T1000 (cell line): ENCODE measurements around the gene NHP2.

Experiments
- DNase-seq: peaks from one replicate; lab custom pipeline; 2025; ENCODE audit warnings: mixed read lengths; lab: John Stamatoyannopoulos, UW

The NHP2 gene

DNA sequence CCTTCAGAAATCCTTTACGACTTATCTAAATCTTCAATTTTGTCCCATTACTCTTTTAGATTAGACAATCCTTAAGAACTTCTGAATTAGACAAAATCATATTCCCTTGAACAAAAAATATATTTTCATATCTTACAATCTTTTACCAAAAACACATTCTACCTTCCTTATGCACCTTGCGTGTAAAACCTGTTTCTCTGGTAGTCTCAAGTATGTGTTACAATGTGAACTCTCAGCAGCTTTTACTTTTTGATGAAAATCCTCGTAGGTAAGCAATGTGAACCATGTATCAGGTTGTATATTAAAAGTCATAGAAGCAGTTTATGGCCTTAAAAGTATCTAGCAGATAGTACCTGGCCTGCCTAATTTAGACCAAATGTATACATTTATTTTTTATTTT, 20.8 kb upstream of the NHP2 start:
- DNase-seq = no peak

DNA sequence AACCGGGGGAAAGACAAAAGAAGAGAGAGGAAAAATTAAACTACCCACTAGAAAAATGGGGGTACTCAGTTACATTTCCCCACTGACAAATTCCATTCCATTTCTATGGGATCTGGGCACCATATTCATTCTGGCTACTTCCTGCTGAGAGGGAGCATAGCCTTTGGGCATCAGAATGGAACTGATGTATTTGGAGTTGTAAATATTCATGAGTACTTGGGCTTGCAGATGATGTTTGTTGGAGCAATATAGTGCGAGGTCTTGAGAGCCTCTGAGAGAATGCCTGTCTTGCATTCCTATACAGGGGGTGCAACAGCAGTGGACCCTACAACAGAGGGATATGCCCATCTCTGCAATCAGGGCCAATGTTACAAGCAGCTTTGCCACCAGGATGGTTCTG, 16.8 kb upstream of the NHP2 start:
- DNase-seq = no peak

DNA sequence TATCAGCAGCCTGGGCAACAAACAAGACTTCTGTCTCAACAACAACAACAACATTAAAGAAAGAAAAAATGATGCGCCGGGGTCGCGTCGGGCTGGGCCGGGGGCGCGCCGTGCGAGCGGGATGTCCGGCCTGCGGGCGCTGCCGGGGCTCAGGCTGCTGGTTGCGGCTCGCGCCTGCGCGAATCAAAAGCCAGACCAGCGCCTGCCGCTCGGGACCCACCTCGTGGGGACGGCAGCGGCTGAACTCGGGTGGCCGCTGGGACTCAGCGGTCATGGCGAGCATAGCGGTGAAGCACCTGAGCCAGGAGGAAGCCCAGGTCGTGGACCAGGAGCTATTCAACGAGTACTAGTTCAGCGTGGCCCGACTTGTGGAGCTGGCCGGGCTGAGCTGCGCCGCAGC, 11.9 kb upstream of the NHP2 start:
- no peak for DNase-seq

DNA sequence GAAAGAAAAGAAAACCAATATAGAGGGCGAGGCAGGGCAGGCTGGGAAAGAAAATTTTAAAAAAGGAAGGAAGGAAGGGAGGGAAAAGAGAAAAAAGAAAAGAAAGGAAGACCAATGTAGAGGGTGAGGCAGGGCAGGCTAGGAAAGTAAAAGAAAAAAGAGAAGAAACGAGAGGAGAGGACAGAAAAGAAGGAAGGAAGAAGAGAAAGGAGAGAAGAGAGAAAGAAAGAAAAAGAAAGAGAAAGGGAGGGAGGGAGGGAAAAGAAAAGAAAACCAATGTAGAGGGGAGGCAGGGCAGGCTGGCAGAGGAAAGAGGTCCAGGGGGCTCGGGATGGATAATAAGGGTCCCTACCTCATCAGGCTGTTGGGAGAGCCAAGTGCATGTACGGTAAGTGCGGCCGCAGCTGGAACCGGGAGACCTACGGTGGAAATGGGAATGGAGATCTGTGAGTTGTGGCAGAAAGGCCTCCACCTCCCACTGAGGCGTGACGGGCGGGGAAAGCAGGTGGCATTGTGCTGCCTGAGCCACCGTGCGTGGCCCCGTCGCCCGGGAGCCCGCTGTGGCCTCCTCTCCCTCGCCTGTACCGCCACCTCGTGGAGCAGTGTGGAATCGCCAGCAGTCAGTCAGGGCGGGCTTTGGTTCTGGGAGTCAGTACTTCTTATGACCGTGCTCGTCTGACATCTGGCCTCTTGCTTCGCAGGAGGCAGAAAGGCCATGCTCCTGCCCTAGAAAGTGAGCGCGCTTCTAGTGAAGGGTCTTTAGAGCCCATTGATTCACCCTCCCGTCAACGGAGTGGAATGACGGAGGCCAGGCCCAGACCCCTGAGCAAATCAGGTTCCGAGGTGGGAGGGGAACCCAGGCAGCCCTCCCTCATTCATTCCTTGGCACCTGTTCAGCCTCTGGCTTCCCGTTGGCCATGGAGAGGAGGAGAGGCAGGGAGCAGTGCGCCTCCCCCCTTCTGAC, 10.4 kb upstream of the NHP2 start:
- DNase-seq = peak; percentile 74

DNA sequence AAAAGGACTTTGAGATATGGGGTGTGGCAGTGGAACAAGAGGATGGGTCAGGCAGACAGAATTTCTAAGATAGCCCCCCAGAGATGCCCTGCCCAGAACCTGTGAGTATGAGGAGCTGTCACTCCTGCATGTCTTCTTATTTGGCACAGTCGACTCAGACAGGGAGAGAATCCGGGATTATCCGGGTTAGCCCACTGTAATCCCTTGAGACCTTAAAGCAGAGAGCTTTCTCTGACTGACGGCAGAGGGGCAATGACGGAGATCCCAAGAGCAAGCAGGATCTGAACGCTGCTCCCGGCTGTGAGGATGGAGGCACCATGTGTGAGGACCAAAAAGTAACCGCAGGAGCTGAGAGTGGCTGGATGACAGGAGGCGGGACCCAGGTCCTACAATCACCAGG, 8.8 kb upstream of the NHP2 start:
- DNase-seq = no peak

DNA sequence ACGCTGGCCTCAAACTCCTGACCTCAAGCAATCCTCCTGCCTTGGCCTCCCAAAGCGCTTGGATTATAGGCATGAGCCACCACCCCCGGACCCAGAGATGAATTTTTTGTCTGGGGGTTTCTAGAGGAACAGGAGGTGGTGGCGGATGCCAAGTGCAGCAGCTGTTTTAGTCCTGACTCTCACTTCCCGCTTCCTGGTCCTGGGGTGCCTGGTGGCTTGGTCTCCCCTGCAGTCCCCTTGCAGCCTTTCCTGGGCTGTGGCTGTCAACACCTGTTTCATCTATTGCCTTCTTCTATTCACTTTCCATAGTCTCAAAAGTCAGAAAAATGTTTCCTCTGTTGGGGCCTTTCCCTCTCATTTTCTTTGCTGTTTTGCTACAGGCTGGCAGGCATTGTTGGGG, 6.5 kb upstream of the NHP2 start:
- no peak for DNase-seq

DNA sequence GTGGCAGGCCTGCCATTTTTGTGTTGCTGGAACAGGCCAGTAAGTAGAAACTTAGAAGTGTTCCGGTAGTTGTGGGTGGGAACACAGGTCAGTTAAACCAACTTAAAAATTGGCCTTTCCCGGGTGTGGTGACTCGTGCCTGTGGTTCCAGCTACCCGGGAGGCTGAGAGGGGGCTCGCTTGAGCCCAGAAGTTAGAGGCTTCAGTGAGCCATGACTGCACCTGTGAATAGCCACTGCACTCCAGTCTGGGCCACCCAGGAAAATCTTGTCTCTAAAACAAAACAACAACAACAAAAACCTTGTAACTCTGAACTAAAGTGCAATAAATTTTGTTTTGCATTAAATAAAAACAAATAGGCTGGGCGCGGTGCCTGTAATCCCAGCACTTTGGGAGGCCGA, 1.4 kb upstream of the NHP2 start:
- no peak for DNase-seq

DNA sequence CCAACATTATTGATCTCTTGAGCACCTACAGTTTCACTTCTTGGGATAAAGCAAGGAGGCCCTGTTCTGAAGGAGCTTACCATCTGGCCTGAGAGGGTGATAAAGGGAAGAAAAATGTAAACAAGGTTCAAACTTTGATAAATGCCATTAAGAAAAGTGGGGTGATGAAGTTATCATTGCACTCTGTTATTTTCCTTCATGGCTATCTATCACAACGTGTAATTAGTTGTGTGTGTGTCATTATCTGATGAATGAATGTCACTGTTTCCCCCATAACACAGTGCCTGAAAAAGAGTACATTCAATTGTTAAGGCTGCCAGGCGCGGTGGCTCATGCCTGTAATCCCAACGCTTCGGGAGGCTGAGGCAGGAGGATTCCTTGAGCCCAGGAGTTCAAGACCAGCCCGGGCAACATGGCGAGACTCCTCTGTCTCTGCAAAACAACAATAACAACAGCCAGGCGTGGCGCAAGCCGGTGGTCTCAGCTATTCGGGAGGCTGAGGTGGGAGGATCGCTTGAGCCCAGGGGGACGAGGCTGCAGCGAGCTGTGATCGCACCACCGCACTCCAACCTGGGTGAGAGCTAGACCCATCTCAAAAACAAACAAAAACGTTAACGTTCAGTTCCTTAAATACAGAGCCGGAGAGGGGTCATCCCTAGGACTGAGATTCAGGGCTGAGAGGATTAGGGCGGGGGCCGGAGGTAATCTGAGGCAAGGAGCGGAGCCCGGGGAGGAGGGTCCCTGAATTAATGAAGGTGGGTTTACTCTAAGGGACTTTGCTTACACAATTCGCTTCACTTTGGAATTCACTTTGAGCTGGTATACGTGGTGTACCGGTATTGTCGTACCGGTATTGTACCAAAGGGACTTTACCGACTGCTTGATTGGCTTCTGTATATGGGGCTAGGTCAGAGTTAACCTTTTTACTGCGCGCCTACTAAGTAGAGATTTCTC, 917 bp downstream of the NHP2 start:
- no peak for DNase-seq

DNA sequence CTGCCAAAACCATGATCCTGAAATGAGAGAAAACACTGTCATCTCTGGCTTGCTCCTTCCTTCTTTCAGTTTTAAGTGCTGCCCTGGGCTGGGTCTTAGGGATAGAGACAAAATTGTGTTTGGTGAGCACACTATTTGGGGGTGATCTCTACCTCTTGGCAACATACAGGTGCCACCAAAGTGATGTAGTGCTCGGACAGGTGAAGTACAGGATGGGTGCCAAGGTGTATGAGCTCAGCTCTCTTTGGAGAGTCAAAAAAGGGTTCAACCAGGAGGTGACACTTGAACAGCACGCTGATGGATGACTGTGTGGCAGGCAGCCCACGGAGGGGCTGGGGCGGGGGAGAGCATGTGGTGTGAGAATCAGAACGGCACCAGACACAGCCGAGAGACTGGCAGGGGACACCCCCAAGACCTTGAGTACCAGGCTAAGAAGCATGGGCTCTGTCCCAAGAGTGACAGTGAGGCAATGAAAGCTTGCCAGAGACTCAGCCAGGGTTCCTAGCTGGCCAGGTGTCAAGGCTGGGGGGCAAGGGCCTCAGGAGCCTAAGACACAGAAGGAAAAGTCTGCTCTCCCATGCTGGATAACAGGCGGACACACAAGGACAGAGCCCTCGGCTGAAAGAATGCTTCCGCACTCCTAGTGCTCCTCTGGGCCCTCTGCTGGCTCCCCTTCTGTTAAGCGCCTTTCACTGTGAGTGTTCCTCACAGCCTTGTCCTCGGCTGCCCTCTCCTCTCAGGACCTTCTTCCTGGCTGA, 2.5 kb downstream of the NHP2 start:
- DNase-seq = no peak

DNA sequence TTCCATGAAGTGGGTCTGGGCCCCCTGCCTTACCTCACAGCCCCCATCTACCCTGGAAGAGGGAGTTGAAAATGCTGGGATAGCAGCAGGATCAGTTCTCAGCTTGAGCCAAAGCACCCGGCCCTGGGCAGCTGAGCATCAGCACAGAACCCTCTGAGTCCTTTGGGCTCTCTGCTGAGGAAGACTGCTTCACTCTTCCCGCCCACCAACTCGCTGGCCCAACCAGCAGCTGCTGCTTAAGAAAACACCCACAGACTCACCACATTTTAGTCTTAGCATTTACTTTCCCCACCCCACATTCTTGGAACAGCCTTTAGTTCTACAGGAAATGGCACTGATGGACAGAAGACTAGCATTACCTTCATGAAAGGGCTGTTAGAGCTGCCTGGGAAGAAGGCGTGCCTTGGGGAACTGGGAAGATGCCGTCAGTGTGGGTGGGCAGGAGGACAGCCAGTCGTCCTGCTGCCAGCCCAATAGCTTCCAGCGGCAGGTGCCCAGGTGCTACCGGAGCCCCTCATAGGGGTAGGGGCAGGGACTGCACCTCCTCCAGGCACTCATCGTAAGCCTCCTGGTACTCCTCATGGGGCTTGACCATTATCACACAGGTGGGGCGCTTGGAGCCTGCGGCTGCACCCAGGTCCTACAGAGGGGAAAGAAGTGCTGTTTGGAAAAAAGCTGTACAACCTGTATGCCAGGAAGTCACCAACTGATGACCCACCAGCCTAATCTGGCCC, 4.3 kb downstream of the NHP2 start:
- DNase-seq = no peak

DNA sequence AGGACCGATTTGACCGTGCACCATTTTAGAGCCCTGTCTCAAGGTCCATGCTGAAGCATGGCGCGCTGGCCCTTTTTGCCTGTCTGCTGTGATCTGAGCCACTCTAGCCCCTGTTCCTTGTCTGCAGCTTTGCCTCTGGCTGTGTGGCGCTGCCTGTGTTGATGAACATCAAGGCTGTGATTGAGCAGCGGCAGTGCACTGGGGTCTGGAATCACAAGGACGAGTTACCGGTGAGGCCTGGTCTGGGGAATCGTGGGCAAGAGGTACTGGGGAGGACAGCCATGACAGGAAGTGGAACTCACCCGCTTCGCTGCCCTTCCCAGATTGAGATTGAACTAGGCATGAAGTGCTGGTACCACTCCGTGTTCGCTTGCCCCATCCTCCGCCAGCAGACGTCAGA, 6.3 kb downstream of the NHP2 start:
- no peak for DNase-seq

DNA sequence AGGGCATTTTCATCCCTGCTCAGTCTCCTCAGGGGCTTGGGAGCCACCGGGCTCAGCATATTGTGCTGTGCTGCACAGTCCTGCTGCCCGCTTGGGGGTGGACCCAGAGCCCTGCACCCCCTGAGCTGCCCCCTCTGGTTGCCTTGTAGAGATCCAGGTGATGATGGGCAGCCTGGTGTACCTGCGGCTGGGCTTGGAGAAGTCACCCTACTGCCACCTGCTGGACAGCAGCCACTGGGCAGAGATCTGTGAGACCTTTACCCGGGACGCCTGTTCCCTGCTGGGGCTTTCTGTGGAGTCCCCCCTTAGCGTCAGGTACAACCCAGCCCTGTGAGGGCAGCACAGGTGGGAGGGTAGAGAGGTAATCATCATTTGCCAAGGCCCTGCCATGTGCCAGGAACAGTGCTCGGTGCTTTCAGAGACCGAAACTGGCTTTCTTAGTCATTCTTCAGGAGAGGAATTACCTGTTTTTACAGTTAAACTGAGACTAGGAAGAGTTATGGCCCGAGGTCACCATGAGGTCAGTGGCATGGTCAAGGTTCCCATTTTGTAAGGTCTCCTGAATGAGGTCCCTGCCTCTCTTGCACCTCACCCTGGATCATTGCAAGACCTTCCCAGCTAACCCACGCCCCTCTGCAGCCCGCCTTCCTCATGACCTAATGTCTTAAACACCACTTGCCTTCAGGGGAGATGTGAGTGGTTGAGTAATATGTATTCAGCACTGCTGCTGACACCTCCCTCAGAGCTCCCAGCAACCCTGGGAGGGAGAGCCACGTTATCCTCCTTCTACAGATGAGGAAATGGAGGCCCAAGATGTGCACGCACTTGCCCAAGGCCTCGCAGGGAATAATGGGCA, 7.5 kb downstream of the NHP2 start:
- DNase-seq = peak; percentile 55

DNA sequence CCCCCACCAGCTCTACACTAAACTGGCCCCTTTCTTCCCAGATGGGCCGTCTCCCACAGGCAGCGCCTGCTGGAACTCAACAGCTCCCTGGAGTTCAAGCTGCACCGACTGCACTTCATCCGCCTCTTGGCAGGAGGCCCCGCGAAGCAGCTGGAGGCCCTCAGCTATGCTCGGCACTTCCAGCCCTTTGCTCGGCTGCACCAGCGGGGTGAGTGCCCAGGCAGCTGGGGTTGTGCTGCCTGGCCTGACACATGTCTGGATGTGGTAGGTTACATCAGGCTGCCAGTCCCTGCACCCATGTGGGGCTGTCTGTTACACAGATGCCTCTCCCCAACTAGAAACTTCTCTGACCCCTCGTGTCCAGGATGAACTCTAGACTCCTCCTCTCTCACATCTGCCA, 9.8 kb downstream of the NHP2 start:
- no peak for DNase-seq

DNA sequence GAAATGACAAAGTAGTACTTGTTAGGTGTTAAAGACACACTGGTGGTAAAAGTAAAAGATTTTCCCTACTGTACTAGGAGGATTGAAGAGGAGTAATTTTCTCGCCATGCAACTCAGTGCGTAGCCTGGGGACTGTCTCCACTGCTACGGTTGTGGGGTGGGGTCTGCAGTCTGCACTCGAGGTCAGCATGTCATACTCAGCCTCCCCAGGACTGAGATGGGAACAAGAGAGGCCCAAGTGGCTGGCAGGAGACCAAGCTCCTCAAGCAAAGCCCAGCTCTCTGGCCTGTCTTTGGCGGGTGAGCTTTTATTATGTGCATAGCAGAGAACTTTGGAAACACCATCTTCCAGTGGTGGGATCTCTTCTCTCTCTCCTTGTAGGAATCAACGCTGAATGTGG, 10.4 kb downstream of the NHP2 start:
- no peak for DNase-seq

DNA sequence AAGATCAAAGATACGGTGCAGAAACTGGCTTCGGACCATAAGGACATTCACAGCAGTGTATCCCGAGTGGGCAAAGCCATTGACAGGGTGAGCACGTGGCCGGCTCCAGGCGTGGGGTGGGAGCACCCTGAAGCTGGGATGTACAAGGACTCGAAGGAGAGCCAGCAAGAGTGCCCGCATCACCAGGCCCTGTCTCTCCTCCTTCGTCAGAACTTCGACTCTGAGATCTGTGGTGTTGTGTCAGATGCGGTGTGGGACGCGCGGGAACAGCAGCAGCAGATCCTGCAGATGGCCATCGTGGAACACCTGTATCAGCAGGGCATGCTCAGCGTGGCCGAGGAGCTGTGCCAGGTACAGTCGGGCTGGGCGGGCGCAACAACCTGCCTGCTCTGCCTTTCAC, 11.0 kb downstream of the NHP2 start:
- no peak for DNase-seq

DNA sequence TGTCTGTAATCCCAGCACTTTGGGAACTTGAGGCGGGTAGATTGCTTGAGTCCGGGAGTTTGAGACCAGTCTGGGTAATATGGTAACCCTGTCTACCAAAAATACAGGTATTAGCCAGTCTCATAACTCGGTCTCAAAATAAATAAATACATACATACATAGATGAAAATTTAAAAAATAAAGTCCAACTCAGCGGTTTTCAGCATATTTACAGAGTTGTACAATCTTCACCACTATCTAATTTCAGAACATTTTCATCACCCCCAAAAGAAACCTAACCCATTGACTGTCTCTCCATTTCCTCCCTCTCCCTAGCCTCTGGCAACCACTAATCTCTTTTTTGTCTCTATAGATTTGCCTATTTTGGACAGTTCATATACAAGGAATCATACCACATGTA, 12.1 kb downstream of the NHP2 start:
- no peak for DNase-seq

DNA sequence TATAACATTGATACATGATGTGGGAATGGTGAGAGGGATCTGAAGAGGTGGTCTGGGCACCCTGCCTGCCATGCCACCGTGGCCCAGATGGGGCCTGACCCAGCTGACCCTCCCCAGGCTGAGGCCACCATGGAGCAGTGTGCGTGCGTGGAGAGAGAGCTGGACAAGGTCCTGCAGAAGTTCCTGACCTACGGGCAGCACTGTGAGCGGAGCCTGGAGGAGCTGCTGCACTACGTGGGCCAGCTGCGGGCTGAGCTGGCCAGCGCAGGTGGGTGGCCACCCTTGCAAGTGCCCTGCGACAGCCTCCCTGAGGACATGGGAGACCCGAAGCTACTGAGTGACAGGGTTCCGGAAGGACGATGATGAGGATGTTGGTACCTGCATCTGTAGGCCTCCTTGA, 15.7 kb downstream of the NHP2 start:
- DNase-seq = no peak

DNA sequence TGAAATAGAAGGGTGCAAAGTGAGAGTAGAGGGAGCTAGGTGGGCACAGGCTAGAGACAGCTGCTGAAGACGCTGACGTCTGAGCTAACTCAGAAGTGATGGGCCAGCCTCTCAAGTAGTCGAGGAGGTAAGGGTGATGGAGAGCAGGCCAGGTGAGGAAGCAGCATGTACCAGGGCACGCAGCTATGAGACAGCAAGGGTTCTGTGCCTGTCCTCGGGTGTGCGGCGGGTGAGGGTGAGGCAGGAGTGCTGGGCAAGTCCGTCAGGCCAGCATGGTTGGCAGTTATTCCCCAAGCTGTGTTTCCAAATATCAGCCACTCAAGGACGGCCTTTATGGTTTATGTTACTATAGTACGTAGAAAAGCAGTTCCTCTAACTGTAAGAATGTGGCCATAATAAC, 16.7 kb downstream of the NHP2 start:
- DNase-seq = no peak

DNA sequence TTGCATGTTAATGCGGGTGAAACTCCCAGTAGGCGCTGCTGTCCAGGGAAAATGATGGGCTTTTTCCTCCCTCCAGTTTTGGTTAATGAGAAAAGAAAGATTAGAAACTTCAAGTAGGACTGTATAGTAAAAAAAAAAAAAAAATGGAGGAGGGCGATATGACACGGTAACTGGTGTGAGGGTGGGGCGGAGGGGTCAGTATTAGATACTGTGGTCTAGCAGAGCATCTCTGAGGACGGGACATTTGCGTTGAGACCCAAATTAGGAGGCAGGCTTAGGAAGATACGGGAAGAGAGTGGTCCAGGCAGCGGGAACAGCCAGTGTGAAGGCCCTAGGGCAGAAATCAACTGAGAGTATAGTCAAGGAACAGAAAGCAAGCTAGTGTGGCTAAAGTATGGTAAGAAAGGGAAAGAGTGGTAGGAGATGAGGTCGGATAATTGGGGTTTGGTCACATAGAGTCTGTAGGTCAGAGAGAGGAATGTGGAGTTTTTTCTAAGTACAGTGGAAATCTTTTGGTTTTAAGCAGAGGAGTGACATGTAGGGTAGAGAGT, 22.2 kb downstream of the NHP2 start:
- DNase-seq = no peak
